HUES6 (cell line): ENCODE data around the gene TBPL1.
"Not testable (repeated sequence)": the region's sequence is repeated elsewhere in the genome, so short reads cannot be mapped to it uniquely, and the experiment has no call there.

ENCODE experiments used
- H3K27ac ChIP-seq: 2 replicates; pipeline ENCODE4 v1.7.0; 2013; ENCODE audit warnings: low read depth, mild to moderate bottlenecking, low read length, inconsistent platforms
- H3K27me3 ChIP-seq: 2 replicates; pipeline ENCODE4 v1.6.1; 2013; ENCODE audit warnings: low read length; ENCODE audit not compliant: control insufficient read depth, insufficient read depth
- H3K36me3 ChIP-seq: 2 replicates; pipeline ENCODE4 v1.6.1; 2013; ENCODE audit warnings: low read length; ENCODE audit not compliant: control insufficient read depth, insufficient read depth
- H3K4me1 ChIP-seq: 2 replicates; pipeline ENCODE4 v1.6.1; 2013; ENCODE audit warnings: low read length; ENCODE audit not compliant: control insufficient read depth, insufficient read depth
- H3K4me3 ChIP-seq: 2 replicates; pipeline ENCODE4 v1.5.1; 2013; ENCODE audit warnings: low read depth, low read length
- H3K9ac ChIP-seq: one replicate; pipeline ENCODE4 v1.6.1; 2013; ENCODE audit warnings: mild to moderate bottlenecking, low read length
- H3K9me3 ChIP-seq: 2 replicates; pipeline ENCODE4 v1.6.1; 2013; ENCODE audit warnings: low read depth, low read length; ENCODE audit not compliant: control insufficient read depth, insufficient read depth

TBPL1 gene

DNA sequence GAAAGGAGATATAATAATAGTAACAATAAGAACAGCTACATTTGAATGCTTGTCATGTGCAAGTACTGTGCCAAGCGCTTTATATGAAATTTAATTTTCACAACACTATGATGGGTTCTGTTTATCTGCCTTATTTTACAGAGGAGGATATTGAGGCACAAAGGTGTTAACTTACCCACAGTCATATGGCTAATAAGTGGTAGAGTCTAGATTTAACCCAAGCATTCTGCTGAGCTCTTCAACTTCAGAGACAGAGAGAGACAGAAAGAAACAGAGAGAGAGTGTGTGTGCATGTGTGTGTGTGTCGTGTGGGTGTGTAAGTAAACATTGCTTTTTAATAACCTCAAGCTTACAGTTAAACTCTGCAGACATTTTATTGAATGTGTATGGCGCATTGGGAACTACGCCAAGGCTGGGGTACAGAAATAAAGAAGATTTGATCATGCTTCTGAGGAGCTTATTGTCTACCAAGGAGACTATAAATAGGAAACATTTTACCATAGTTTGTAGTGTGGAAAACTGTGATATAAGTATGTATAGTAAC, 12.9 kb downstream of the TBPL1 start:
- no peaks in the 10 kb centered on the region for H3K27me3 ChIP-seq
- no peak overlapping the region for H3K4me3 ChIP-seq
- no peak overlapping the region for H3K9ac ChIP-seq
- H3K27ac ChIP-seq: no peak overlapping the region
- H3K9me3 ChIP-seq: no peaks in the 10 kb centered on the region
- H3K36me3 ChIP-seq: no peaks in the 10 kb centered on the region
- H3K4me1 ChIP-seq: peaks cover 15% of the 10 kb centered on the region

DNA sequence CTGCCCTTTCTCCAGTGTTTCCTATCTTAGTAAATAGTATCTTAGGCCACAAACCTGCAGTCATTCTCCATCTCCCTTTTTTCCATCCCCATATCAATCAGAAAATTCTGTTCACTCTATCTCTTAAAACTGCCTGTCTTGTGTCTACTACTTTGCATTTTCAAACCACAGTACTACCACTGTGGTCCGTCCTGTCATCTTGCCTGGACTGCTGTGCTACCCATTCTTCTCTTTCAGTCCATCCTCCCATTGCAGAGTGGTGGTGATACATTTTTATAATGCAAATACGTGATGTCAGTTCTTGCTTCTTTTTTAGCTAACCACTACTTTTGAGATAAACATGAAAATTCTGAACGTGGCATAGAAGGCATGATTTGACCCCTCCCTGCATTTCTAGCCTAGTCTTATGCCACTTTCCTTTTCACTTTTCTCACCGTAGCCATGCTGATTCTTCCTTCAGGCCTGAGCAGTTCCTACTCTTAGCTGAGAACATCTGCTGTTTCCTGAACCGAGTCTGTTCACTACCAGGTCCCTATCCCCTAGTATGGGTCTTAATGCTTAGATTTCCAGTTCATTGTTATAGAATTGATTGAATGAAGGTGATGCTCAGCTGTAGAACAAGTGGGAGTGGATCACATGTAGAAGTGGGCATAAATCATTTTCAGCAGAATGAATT, 13.8 kb downstream of the TBPL1 start:
- Histone ChIP-seq H3K27me3 (no peaks in the 10 kb centered on the region), H3K9me3 (no peaks in the 10 kb centered on the region), H3K27ac (no peak overlapping the region), H3K4me1 (peaks cover 15% of the 10 kb centered on the region), H3K4me3 (no peak overlapping the region), H3K36me3 (no peaks in the 10 kb centered on the region), H3K9ac (no peak overlapping the region)

DNA sequence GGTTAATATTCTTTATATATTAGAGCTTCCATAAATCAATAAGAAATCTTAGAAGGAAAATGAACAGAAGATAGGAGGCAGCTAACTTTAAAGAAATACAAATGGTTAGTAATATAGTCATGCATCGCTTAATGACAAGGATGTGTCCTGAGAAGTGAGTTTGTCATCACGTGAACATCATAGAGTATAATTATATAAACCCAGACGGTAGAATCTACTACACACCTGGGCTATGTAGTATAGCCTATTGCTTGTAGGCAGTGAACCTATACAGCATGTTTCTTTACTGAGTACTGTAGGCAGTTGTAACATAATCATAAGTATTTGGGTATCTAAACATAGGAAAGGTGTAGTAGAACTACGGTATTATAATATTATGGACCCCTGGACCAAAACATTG, 14.3 kb downstream of the TBPL1 start:
- no peak overlapping the region for H3K4me3 ChIP-seq
- H3K27ac ChIP-seq: no peak overlapping the region
- H3K9ac ChIP-seq: no peak overlapping the region
- peaks cover 9% of the 10 kb centered on the region for H3K4me1 ChIP-seq
- no peaks in the 10 kb centered on the region for H3K27me3 ChIP-seq
- no peaks in the 10 kb centered on the region for H3K36me3 ChIP-seq
- no peaks in the 10 kb centered on the region for H3K9me3 ChIP-seq

- H3K27ac ChIP-seq, H3K9me3 ChIP-seq, H3K9ac ChIP-seq, H3K4me3 ChIP-seq, H3K36me3 ChIP-seq, H3K27me3 ChIP-seq, H3K4me1 ChIP-seq: not testable (repeated sequence)
Observed at GRCh38 chr6:133967835-133968234, 14.8 kb downstream of the TBPL1 start.

GRCh38 chr6:133969285-133969920, 16.4 kb downstream of the TBPL1 start:
- no peak overlapping the region for H3K27ac ChIP-seq
- H3K27me3 ChIP-seq: no peaks in the 10 kb centered on the region
- H3K4me1 ChIP-seq: peaks cover 12% of the 10 kb centered on the region
- no peaks in the 10 kb centered on the region for H3K9me3 ChIP-seq
- no peak overlapping the region for H3K9ac ChIP-seq
- H3K36me3 ChIP-seq: no peaks in the 10 kb centered on the region
- no peak overlapping the region for H3K4me3 ChIP-seq

- no peak overlapping the region for H3K27ac ChIP-seq
- no peaks in the 10 kb centered on the region for H3K9me3 ChIP-seq
- no peaks in the 10 kb centered on the region for H3K36me3 ChIP-seq
- H3K4me3 ChIP-seq: no peak overlapping the region
- no peaks in the 10 kb centered on the region for H3K27me3 ChIP-seq
- H3K9ac ChIP-seq: no peak overlapping the region
- H3K4me1 ChIP-seq: peaks cover 13% of the 10 kb centered on the region
Observed at GRCh38 chr6:133969921-133970295, 16.9 kb downstream of the TBPL1 start.

DNA sequence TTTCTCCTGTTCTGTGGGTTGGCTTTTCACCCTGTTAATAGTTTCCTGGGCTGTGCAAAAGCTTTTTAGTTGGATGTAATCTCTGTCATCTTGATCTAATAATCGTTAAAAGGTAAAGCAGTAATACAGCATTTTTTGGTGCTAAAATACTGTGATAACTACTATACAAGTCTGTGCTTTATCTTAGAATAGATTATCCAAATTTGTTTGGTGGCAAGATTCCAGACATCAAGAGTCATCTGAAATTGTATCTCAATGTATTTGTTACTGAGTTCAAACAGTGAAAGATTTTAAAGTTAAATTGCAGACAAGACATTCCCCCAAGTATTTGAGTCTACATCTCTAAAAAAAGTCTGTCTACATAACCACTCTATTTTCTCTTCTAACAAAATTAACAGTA, 18.8 kb downstream of the TBPL1 start:
- H3K27ac ChIP-seq: no peak overlapping the region

GRCh38 chr6:133972388-133972787, 19.4 kb downstream of the TBPL1 start:
- H3K27me3 ChIP-seq: no peaks in the 10 kb centered on the region
- no peaks in the 10 kb centered on the region for H3K9me3 ChIP-seq
- H3K9ac ChIP-seq: no peak overlapping the region

More for the DNA sequence above, 18.8 kb downstream of the TBPL1 start:
- H3K27me3 ChIP-seq: no peaks in the 10 kb centered on the region
- H3K4me1 ChIP-seq: peaks cover 21% of the 10 kb centered on the region
- H3K36me3 ChIP-seq: no peaks in the 10 kb centered on the region
- no peak overlapping the region for H3K9ac ChIP-seq
- no peak overlapping the region for H3K4me3 ChIP-seq
- H3K9me3 ChIP-seq: no peaks in the 10 kb centered on the region

GRCh38 chr6:133973109-133973971, 20.3 kb downstream of the TBPL1 start:
- no peaks in the 10 kb centered on the region for H3K27me3 ChIP-seq
- H3K9ac ChIP-seq: no peak overlapping the region
- no peak overlapping the region for H3K27ac ChIP-seq
- H3K36me3 ChIP-seq: no peaks in the 10 kb centered on the region
- H3K4me3 ChIP-seq: no peak overlapping the region
- no peaks in the 10 kb centered on the region for H3K9me3 ChIP-seq
- peaks cover 18% of the 10 kb centered on the region for H3K4me1 ChIP-seq

More at GRCh38 chr6:133972388-133972787, 19.4 kb downstream of the TBPL1 start:
- H3K4me3 ChIP-seq: no peak overlapping the region
- H3K27ac ChIP-seq: no peak overlapping the region
- peaks cover 21% of the 10 kb centered on the region for H3K4me1 ChIP-seq
- no peaks in the 10 kb centered on the region for H3K36me3 ChIP-seq

DNA sequence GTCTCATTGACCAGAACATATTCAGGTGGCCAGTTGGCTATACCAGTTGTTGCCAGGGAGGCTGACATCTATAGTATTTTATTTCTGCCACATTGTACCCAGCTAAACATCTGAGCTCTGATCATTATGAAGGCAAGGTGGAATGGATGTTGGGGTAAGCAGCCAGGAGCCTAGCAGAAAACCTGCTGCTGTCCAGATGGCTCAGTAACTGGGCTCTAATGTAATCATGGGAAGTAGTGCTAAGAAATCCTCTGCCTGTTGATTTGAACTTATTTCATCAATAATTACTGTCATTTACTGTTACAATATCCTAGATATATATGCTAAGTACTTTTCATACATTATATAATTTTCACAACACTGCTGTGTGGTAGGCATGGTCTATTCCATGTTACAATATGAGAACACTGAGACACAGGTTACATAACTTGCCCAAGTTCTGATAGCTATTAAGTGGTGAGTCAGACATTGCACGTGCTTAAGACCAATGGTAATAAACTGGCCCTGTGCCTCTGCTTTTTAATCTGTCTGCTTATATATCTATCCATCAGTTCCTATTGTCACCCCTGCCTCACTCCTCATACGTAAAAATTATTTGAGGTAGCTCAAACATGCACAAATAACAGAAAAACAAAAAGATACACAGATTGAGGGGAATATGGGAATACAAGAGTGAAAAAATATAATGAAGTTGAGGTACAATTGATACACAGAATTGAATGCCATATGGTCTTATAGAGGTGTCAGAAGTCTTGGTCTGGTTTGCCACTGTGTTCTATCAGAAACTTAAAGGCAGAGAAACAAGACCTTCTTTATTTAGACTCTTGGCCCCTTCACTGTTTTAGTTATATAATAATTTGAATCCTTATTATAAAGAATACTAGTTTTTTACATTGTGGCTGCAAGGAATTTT, 25.2 kb downstream of the TBPL1 start:
- Histone ChIP-seq H3K9ac (no peak overlapping the region), H3K27ac (no peak overlapping the region), H3K4me1 (peaks cover 14% of the 10 kb centered on the region), H3K9me3 (no peaks in the 10 kb centered on the region), H3K36me3 (peaks cover 12% of the 10 kb centered on the region), H3K4me3 (no peak overlapping the region), H3K27me3 (no peaks in the 10 kb centered on the region)
